Body of pancreas (tissue), 4 donors: Measurements from ENCODE around the gene PDZD4. TPM values are rescaled to one million over a fixed set of nuclear protein-coding genes. Genes with fewer than 3 reads are reported as not detected.

Source experiments
- ATAC-seq: fragments of 150-250 bp; one replicate; pipeline ENCODE4 v1.9.1; 2016
- DNase-seq, 4 donors: peaks; one replicate each; pipeline ENCODE4 v3.0.0-alpha.2; 2019
- H3K27ac ChIP-seq, 4 donors: fragments of 200-600 bp; sonication (generic); 1 replicate in 3 of 4; 2 replicates in 1 of 4; pipeline versions ENCODE4 v1.5.1 to v1.6.1; 2016 to 2019; ENCODE audit warnings: mild to moderate bottlenecking in 1 of 4, mixed read lengths in 1 of 4, moderate library complexity in 1 of 4
- H3K27me3 ChIP-seq, 2 donors: fragments of 200-600 bp; sonication (generic); one replicate each; pipeline ENCODE4 v1.6.0; 2016; ENCODE audit warnings: mild to moderate bottlenecking in 1 of 2
- H3K36me3 ChIP-seq, 2 donors: fragments of 200-600 bp; sonication (generic); replicated peaks in 1 of 2; 2 replicates each; pipeline ENCODE4 v1.5.1; 2016; ENCODE audit warnings: low read depth in 2 of 2; ENCODE audit not compliant: insufficient read depth in 1 of 2
- H3K4me1 ChIP-seq: fragments of 200-600 bp; sonication (generic); one replicate; pipeline ENCODE4 v1.6.0; 2016
- H3K4me3 ChIP-seq, 2 donors: fragments of 200-600 bp; sonication (generic); 1 replicate in 1 of 2; 2 replicates in 1 of 2; pipeline ENCODE4 v1.5.1; 2016 to 2019
- H3K9me3 ChIP-seq, 3 donors: fragments of 200-600 bp; sonication (generic); 1 replicate in 2 of 3; 2 replicates in 1 of 3; pipeline ENCODE4 v1.5.1; 2016
- CTCF ChIP-seq, 7 experiments: fragments of 450-650 bp in 4 of 7; fragments of 200-600 bp in 3 of 7; sonication (generic) in 3 of 7; IDR thresholded peaks; one replicate each; pipeline ENCODE4 v1.5.1; 2016 to 2019; ENCODE audit warnings: antibody characterized with exemption in 7 of 7
- POLR2A ChIP-seq, 3 donors: fragments of 450-650 bp; IDR thresholded peaks; one replicate each; pipeline ENCODE4 v1.6.1; 2016; ENCODE audit warnings: antibody characterized with exemption in 3 of 3, mild to moderate bottlenecking in 2 of 3
- WGBS, 2 donors: methylation state at CpG; one replicate each; pipeline ENCODE4 v1.1.5; 2017; 5-methylcytosine and 5-hydroxymethylcytosine counted together
- intact Hi-C: fragments of 100-400 bp; cut with DNase I; formaldehyde crosslinking; loops from one replicate; pipeline ENCODE4 v1.15.1; 2023
- total RNA-seq, 2 donors: library from RNA; depleted of rRNA; stranded (reverse); fragments of >200 nt; gene quantifications; one replicate each; pipeline ENCODE4 v1.1.0, GENCODE V29; 2016

The PDZD4 gene
- total RNA-seq, 2 donors from 2014 or later: 1.6 to 2.6 TPM

- Histone ChIP-seq H3K4me1 (no peaks in the 10 kb centered on the region), H3K36me3 (no peaks in the 10 kb centered on the region), H3K9me3 (no peaks in the 10 kb centered on the region), H3K27me3 (no peaks in the 10 kb centered on the region), H3K4me3 (no peak overlapping the region), H3K27ac (no peak overlapping the region)
- no peak for DNase-seq
- intact Hi-C loops: no loop called here
- no peak for ATAC-seq
- TF ChIP-seq POLR2A (IDR thresholded peaks at IDR 0.05) (no peak), CTCF (IDR thresholded peaks at IDR 0.05) (no peak)
- 48 to 57% methylated on average over 12 of the region's 21 CpGs for WGBS, 2 donors
Observed at GRCh38 chrX:153861733-153862310, 31.5 kb upstream of the PDZD4 start.

GRCh38 chrX:153861151-153861550 lies 30.8 kb upstream of the PDZD4 start:
- Histone ChIP-seq H3K4me1 (no peaks in the 10 kb centered on the region), H3K27me3 (no peaks in the 10 kb centered on the region), H3K4me3 (no peak overlapping the region), H3K27ac (no peak overlapping the region), H3K9me3 (no peaks in the 10 kb centered on the region), H3K36me3 (no peaks in the 10 kb centered on the region)
- 57 to 70% methylated on average over 4 to 8 of the region's 10 CpGs for WGBS, 2 donors
- DNase-seq (no peak), ATAC-seq (no peak)
- intact Hi-C loops: no loop called here
- TF ChIP-seq CTCF (IDR thresholded peaks at IDR 0.05): no peak
- no peak for TF ChIP-seq POLR2A (IDR thresholded peaks at IDR 0.05)

GRCh38 chrX:153857348-153857903 lies 27.1 kb upstream of the PDZD4 start:
- no peaks in the 10 kb centered on the region for H3K4me1 ChIP-seq
- DNase-seq: no peak
- no peaks in the 10 kb centered on the region for H3K9me3 ChIP-seq

GRCh38 chrX:153854702-153855101 lies 24.4 kb upstream of the PDZD4 start:
- ATAC-seq (no peak), DNase-seq (no peak)
- TF ChIP-seq CTCF (IDR thresholded peaks at IDR 0.05) (no peak), POLR2A (IDR thresholded peaks at IDR 0.05) (no peak)
- no peak overlapping the region for H3K27ac ChIP-seq
- intact Hi-C loops: no loop called here
- 71 to 77% methylated on average over 4 to 9 of the region's 9 CpGs for WGBS, 2 donors
- H3K4me3 ChIP-seq: no peak overlapping the region
- H3K27me3 ChIP-seq: no peaks in the 10 kb centered on the region
- H3K9me3 ChIP-seq: no peaks in the 10 kb centered on the region
- no peaks in the 10 kb centered on the region for H3K4me1 ChIP-seq
- no peaks in the 10 kb centered on the region for H3K36me3 ChIP-seq

More at GRCh38 chrX:153857348-153857903, 27.1 kb upstream of the PDZD4 start:
- ATAC-seq: no peak
- H3K36me3 ChIP-seq: no peaks in the 10 kb centered on the region
- TF ChIP-seq POLR2A (IDR thresholded peaks at IDR 0.05) (no peak), CTCF (IDR thresholded peaks at IDR 0.05) (no peak)
- no peaks in the 10 kb centered on the region for H3K27me3 ChIP-seq
- H3K4me3 ChIP-seq: no peak overlapping the region
- 58 to 80% methylated on average over 2 of the region's 2 CpGs for WGBS, 2 donors
- intact Hi-C loops: no loop called here
- no peak overlapping the region for H3K27ac ChIP-seq

- intact Hi-C loops: no loop called here
- no peak overlapping the region for H3K27ac ChIP-seq
- H3K9me3 ChIP-seq: no peaks in the 10 kb centered on the region
- no peak for TF ChIP-seq CTCF (IDR thresholded peaks at IDR 0.05)
- no peak for TF ChIP-seq POLR2A (IDR thresholded peaks at IDR 0.05)
- no peaks in the 10 kb centered on the region for H3K27me3 ChIP-seq
- DNase-seq (no peak), ATAC-seq (no peak)
- H3K4me3 ChIP-seq: no peak overlapping the region
- WGBS, 2 donors: 83 to 94% methylated on average over 3 of the region's 3 CpGs
- H3K4me1 ChIP-seq: no peaks in the 10 kb centered on the region
- H3K36me3 ChIP-seq: no peaks in the 10 kb centered on the region
Observed at GRCh38 chrX:153853902-153854267, 23.5 kb upstream of the PDZD4 start.
